ENCODE results near the gene CREB5. TPM values are rescaled to one million over a fixed set of nuclear protein-coding genes. Genes with fewer than 3 reads are reported as not detected.

Gene CREB5
- polyA plus RNA-seq, 1 donor from 2014 or later = 3.7 TPM

- H3K4me3 ChIP-seq (ENCODE audit: low read length) = no peak overlapping the region
- no peak overlapping the region for H3K27ac ChIP-seq (ENCODE audit: low read length)
- H3K36me3 ChIP-seq (ENCODE audit: insufficient read depth, low read length) = no peaks in the 10 kb centered on the region
These were observed 318.9 kb downstream of the CREB5 start for GRCh38 chr7:28731092-28731658.

More at GRCh38 chr7:28731092-28731658, 318.9 kb downstream of the CREB5 start:
- Histone ChIP-seq H2AFZ (ENCODE audit: low read depth, low read length) (no peak overlapping the region), H3K4me2 (ENCODE audit: low read length) (no peak overlapping the region), H3K9me3 (ENCODE audit: low read length) (no peaks in the 10 kb centered on the region), H3K9me2 (ENCODE audit: insufficient read depth, low read length) (no peaks in the 10 kb centered on the region), H3K79me2 (replicated peaks; ENCODE audit: insufficient read depth, low read length) (no peaks in the 10 kb centered on the region), H3F3A (ENCODE audit: insufficient read depth, low read length, poor library complexity, severe bottlenecking) (no peaks in the 10 kb centered on the region), H3K9ac (ENCODE audit: low read length) (no peak overlapping the region), H4K20me1 (ENCODE audit: insufficient read depth) (no peaks in the 10 kb centered on the region), H3K27me3 (ENCODE audit: insufficient read depth, low read depth, low read length) (no peaks in the 10 kb centered on the region)
- TF ChIP-seq EZH2 (IDR thresholded peaks at IDR 0.05; ENCODE audit: borderline replicate concordance, insufficient read depth, low read length, poor library complexity, severe bottlenecking) (no peak), CTCF (IDR thresholded peaks at IDR 0.05; ENCODE audit: poor library complexity, severe bottlenecking) (no peak), RAD21 (conservative IDR thresholded peaks at IDR 0.05) (no peak), POLR2AphosphoS5 (IDR thresholded peaks at IDR 0.05) (no peak), EP300 (conservative IDR thresholded peaks at IDR 0.05; ENCODE audit: poor library complexity, severe bottlenecking) (no peak), MXI1 (conservative IDR thresholded peaks at IDR 0.05; ENCODE audit: poor library complexity, severe bottlenecking) (no peak), SMC3 (conservative IDR thresholded peaks at IDR 0.05; ENCODE audit: poor library complexity) (no peak), TAF1 (IDR thresholded peaks at IDR 0.05; ENCODE audit: low read depth) (no peak), REST (IDR thresholded peaks at IDR 0.05; ENCODE audit: borderline replicate concordance) (no peak)
